Measurements from ENCODE around the gene FBXO22. TPM values are rescaled to one million over a fixed set of nuclear protein-coding genes. Genes with fewer than 3 reads are reported as not detected.

Gene FBXO22
- total and polyA plus RNA-seq, 2 of the 8 experiments (the other 6 are each of a cell fraction or from before 2014, with no cell fraction given) = 33.2 to 67.3 TPM

GRCh38 chr15:75928680-75929608, 25.3 kb downstream of the FBXO22 start (continued):
- TF ChIP-seq, protein P1, sequence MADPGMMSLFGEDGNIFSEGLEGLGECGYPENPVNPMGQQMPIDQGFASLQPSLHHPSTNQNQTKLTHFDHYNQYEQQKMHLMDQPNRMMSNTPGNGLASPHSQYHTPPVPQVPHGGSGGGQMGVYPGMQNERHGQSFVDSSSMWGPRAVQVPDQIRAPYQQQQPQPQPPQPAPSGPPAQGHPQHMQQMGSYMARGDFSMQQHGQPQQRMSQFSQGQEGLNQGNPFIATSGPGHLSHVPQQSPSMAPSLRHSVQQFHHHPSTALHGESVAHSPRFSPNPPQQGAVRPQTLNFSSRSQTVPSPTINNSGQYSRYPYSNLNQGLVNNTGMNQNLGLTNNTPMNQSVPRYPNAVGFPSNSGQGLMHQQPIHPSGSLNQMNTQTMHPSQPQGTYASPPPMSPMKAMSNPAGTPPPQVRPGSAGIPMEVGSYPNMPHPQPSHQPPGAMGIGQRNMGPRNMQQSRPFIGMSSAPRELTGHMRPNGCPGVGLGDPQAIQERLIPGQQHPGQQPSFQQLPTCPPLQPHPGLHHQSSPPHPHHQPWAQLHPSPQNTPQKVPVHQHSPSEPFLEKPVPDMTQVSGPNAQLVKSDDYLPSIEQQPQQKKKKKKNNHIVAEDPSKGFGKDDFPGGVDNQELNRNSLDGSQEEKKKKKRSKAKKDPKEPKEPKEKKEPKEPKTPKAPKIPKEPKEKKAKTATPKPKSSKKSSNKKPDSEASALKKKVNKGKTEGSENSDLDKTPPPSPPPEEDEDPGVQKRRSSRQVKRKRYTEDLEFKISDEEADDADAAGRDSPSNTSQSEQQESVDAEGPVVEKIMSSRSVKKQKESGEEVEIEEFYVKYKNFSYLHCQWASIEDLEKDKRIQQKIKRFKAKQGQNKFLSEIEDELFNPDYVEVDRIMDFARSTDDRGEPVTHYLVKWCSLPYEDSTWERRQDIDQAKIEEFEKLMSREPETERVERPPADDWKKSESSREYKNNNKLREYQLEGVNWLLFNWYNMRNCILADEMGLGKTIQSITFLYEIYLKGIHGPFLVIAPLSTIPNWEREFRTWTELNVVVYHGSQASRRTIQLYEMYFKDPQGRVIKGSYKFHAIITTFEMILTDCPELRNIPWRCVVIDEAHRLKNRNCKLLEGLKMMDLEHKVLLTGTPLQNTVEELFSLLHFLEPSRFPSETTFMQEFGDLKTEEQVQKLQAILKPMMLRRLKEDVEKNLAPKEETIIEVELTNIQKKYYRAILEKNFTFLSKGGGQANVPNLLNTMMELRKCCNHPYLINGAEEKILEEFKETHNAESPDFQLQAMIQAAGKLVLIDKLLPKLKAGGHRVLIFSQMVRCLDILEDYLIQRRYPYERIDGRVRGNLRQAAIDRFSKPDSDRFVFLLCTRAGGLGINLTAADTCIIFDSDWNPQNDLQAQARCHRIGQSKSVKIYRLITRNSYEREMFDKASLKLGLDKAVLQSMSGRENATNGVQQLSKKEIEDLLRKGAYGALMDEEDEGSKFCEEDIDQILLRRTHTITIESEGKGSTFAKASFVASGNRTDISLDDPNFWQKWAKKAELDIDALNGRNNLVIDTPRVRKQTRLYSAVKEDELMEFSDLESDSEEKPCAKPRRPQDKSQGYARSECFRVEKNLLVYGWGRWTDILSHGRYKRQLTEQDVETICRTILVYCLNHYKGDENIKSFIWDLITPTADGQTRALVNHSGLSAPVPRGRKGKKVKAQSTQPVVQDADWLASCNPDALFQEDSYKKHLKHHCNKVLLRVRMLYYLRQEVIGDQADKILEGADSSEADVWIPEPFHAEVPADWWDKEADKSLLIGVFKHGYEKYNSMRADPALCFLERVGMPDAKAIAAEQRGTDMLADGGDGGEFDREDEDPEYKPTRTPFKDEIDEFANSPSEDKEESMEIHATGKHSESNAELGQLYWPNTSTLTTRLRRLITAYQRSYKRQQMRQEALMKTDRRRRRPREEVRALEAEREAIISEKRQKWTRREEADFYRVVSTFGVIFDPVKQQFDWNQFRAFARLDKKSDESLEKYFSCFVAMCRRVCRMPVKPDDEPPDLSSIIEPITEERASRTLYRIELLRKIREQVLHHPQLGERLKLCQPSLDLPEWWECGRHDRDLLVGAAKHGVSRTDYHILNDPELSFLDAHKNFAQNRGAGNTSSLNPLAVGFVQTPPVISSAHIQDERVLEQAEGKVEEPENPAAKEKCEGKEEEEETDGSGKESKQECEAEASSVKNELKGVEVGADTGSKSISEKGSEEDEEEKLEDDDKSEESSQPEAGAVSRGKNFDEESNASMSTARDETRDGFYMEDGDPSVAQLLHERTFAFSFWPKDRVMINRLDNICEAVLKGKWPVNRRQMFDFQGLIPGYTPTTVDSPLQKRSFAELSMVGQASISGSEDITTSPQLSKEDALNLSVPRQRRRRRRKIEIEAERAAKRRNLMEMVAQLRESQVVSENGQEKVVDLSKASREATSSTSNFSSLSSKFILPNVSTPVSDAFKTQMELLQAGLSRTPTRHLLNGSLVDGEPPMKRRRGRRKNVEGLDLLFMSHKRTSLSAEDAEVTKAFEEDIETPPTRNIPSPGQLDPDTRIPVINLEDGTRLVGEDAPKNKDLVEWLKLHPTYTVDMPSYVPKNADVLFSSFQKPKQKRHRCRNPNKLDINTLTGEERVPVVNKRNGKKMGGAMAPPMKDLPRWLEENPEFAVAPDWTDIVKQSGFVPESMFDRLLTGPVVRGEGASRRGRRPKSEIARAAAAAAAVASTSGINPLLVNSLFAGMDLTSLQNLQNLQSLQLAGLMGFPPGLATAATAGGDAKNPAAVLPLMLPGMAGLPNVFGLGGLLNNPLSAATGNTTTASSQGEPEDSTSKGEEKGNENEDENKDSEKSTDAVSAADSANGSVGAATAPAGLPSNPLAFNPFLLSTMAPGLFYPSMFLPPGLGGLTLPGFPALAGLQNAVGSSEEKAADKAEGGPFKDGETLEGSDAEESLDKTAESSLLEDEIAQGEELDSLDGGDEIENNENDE (IDR thresholded peaks at IDR 0.05; ENCODE audit: insufficient replicate concordance, low read length) = no peak
- TF ChIP-seq SP1 (IDR thresholded peaks at IDR 0.05; ENCODE audit: low read depth, low read length) (0 out of 2 replicates have a peak, but pooled peaks have one; percentile 15), NANOG (IDR thresholded peaks at IDR 0.05; ENCODE audit: insufficient read depth, low read depth, low read length, poor library complexity, severe bottlenecking) (no peak), RFX5 (IDR thresholded peaks at IDR 0.05; ENCODE audit: borderline replicate concordance, low read depth, low read length) (no peak), POLR2AphosphoS5 (IDR thresholded peaks at IDR 0.05; ENCODE audit: low read depth, low read length) (no peak), ASH2L (IDR thresholded peaks at IDR 0.05; ENCODE audit: low read length) (no peak), BCL11A (IDR thresholded peaks at IDR 0.05; ENCODE audit: low read depth in 2 of 2, low read length in 2 of 2) (no peak), RXRA (IDR thresholded peaks at IDR 0.05; ENCODE audit: insufficient read depth, low read depth, low read length) (no peak), CREB1 (IDR thresholded peaks at IDR 0.05) (peak; percentile 45; the same call in 1 of the 2 replicates)
